Right lobe of liver (tissue), 4 donors: ENCODE results near the gene P2RY11.

Experiments used
- POLR2A ChIP-seq: fragments of 450-650 bp; IDR thresholded peaks from one replicate; pipeline ENCODE4 v1.6.1; 2017; ENCODE audit warnings: antibody characterized with exemption, mild to moderate bottlenecking
- TF ChIP-seq, protein P1 (sequence below), 4 donors: fragments of 200-600 bp in 3 of 4; fragments of 450-650 bp in 1 of 4; IDR thresholded peaks; one replicate each; pipeline versions ENCODE4 v1.5.1 to v1.8.0; 2016 to 2022; ENCODE audit warnings: antibody characterized with exemption in 4 of 4, mild to moderate bottlenecking in 2 of 4
- donor health status: DM: no; HTN: no; CAD: no.
- donor health status: DM: no; HTN: no; CAD: no.
- donor health status: DM: no; HTN: yes; CAD: no.

DNA sequence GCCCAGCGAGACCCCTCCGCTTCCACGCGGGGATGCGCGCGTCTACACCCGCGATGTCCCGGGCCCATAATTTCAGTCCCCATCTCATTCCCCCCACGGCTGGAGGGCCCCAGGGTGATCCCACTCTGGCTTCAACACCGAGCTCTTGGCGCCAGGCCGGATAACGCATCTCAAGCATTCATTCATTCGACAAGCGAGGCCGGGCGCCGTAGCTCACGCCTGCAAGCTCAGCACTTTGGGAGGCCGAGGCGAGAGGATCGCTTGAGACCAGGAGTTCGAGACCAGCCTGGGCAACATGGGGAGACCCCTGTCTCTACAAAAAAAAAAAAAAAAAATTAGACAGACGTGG is 14.9 kb upstream of the P2RY11 start:
- no peak for TF ChIP-seq POLR2A
- TF ChIP-seq, protein P1, sequence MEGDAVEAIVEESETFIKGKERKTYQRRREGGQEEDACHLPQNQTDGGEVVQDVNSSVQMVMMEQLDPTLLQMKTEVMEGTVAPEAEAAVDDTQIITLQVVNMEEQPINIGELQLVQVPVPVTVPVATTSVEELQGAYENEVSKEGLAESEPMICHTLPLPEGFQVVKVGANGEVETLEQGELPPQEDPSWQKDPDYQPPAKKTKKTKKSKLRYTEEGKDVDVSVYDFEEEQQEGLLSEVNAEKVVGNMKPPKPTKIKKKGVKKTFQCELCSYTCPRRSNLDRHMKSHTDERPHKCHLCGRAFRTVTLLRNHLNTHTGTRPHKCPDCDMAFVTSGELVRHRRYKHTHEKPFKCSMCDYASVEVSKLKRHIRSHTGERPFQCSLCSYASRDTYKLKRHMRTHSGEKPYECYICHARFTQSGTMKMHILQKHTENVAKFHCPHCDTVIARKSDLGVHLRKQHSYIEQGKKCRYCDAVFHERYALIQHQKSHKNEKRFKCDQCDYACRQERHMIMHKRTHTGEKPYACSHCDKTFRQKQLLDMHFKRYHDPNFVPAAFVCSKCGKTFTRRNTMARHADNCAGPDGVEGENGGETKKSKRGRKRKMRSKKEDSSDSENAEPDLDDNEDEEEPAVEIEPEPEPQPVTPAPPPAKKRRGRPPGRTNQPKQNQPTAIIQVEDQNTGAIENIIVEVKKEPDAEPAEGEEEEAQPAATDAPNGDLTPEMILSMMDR (IDR thresholded peaks at IDR 0.05), result no peak
